ENCODE data around the gene RAD9A. TPM values are rescaled to one million over a fixed set of nuclear protein-coding genes. Genes with fewer than 3 reads are reported as not detected.

Gene RAD9A
- total RNA-seq, 1 donor from 2014 or later = 47.7 TPM

DNA sequence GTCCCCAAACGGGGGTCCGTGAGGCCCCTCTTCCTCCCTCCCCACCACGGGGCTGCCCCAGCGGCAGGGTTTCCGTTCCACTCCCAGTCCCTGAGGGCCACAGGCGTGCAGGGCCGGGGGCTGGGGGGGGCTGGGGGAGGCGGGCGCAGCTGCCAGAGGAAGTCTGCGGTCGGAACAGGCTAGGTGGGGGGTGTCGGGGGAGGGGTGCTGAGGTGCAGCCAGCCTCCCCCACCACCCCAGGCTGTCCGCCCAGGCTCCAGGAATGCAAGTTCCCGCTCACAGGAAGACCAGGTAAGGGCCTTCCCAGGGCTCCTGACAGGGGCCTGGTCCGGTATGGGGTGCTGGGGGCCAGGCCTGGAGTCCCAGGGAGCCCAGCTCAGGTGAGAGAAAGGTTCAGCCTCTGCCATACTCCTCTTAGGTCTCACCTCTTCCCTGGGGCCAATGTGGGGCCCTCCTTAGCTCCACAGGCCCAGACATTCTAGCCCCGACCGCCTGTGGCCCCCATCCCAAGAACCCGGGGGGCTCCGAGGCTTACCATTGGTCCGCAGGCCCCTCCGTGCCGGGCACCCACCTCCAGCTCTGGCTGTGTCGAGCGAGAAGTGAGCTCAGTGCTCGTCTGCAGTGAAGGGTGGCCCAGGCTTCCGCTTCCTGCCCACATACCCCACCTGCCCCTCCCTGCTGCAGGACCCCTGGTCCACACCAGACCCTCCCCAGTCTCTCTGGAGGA lies 45.5 kb downstream of the RAD9A start, which contains the start of gene PTPRCAP:
PTPRCAP (minus strand) TSS at position 601 of the 727 bp plus-strand sequence; CDS start at position 538, 63 bp downstream.
- intact Hi-C loops (cut with micrococcal nuclease) = loop anchor here (1.0 kb wide), 3 partner anchors 27 to 69 kb away; no protein-coding TSS in a partner anchor

DNA sequence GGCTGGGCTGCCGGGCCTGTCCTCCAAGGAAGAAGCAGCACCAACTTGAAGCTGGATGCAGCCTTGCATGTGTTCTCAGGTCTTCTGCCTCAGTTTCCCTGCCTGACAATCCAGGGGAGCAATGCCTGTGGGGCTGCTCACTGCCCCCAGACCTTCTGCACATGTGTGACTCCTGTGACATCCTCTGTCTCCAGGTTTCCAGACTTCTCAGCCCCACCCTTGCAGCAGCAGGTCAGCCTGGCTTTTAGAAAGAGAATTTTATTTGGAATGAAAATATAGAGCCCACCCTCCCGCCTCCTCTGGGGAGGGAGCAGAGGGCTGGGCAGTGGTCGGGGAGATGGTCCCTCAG lies 46.0 kb downstream of the RAD9A start:
- intact Hi-C loops (cut with micrococcal nuclease) = loop anchor here (1.0 to 2.0 kb wide), 6 partner anchors 9 to 69 kb away; partner anchors contain the start of gene TMEM134

DNA sequence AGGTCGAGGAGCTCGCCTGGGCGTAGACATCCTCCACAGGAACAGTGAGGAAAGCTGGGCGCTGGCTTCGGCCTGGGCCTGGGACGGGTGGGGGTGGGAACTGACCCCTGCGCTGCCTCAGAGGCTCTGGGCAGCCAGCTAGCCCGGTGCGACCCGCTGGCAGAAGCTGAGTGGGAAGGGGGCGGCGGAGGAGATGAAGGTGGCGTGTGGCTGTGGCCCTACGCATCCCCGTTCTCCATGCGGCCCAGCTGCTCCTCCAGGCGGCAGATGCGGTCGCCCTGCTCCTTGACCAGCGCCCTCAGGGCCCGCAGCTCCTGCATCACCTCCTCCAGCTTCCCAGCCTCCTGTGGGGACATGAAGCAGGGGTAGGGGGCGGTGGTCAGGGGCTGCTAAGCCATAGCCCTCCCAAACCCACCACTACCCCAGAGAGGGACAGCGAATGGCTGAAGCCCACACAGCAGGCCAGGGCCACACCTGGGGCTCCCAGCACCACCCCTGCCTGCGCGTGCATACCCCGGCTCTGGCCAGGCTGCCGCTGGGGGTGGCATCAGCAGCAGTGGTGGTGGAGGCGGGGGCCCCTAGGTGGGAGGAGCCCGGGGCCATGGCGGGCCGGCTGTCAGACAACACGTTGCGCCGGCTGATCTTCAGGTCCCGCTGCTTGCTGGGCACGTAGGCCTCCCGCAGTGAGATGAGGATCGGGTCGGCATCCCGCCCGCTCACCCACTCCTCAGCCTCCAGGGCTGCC lies 46.5 kb downstream of the RAD9A start:
- intact Hi-C loops (cut with micrococcal nuclease) = loop anchor here (1.0 to 2.0 kb wide), 3 partner anchors 8 to 46 kb away; partner anchors contain the start of gene TMEM134

DNA sequence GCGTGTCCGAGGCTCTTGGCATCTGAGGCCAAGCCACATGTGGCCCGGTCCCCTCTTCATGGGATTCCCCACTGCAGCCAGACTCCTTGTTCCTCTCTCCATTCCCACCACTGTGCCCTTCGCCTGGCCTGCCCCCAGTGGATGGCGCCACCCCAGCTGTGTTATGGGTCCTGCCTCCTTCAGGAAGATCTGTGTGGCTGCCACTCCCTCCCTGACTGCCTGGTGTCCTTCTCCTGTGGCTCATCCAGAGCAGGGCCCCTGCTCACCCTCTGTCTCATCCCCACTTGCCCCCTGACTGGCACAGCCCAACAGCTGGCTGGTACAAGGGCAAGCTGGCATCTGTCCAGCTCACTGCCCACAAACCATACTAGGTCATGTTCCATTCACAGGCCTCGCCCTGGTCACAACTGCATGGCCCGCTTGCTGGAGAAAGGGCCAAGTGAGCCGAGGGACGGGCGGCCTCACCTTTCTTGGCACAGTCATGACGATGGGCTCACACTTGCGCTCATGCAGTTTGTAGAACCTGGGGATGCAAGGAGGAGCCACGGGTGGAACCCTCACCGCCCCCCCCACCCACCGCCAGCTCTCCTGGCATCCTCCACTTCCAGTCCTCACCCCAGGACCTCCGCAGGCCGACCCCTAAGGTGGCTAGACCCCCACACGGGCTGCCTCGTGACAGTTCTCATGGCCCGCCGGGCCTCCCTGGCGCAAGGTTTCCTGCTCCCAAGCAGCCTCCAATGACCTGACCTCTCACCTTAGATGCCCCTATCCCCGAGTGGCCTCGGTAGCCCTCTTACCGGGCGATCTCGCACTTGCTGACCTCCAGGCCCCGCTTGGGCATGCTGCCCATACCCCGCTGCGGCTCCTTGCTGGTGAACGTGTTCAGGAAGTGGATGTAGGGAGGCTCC lies 47.8 kb downstream of the RAD9A start:
- intact Hi-C loops (cut with micrococcal nuclease) = loop anchor here (1.0 to 2.0 kb wide), 2 partner anchors 45 to 167 kb away; partner anchors contain the start of gene NDUFV1

DNA sequence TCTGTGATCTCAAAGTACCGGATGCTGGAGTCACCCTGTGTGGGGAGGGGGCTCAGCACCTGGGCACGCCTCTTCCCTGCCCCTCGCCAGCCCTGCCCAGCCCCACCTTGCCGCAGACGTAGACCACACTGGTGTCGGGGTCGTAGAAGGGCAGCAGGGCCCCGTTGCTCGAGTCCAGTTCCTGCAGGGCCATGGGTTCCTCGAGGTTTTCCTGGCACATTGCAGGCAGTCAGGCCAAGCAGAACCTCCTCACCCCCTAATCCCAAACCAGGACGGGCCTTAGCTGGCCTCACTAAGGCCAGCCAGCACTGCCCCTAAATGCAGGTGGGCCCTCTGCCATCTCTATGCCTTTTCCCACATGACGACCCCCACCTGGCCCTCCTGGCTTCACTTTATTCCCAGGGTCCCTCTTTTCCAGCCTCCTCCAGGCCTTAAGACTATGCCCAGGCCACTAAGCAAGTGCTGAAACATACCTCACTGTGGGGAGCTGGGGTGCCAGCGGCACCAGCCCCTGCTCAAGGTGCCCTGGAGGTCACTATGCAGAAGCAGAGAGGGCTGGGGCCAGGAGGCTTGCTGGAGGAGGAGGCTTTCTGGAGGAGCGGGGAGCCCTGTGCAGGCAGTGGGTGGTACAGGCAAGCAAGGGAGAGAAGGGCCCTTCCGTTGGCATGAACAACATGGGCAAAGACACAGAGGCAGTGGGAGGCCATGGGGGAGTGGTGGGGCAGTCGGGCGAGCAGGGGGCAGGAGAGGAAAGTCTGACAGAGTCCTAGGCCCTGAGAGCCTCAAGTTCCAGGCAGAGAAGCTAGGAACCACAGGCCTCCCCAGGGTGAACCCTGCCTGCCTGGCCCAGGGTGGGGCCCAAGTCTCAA lies 48.7 kb downstream of the RAD9A start:
- intact Hi-C loops (cut with micrococcal nuclease) = no loop called here

DNA sequence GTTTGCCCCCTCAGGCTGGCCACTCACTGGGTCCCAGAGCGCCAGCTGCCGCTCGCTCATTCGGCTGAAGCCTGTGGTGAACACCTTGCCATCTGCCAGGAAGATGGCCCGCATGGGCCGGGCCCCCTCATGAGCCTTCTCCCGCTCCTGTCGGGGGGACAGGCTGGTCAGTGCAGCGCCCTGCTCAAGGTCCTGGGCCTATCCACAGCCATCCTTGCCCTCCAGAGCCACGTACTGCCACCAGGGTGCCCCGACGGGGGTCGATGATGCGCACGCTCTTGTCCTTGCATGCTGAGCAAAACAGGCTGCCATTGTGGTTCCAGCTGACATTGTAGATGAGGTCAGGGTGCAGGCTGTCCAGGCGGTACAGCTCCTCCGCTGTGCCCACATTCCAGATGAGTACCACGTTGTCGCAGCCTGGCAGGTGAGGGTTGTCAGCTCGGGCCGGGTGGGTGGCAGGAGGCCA lies 49.3 kb downstream of the RAD9A start:
- intact Hi-C loops (cut with micrococcal nuclease) = no loop called here

DNA sequence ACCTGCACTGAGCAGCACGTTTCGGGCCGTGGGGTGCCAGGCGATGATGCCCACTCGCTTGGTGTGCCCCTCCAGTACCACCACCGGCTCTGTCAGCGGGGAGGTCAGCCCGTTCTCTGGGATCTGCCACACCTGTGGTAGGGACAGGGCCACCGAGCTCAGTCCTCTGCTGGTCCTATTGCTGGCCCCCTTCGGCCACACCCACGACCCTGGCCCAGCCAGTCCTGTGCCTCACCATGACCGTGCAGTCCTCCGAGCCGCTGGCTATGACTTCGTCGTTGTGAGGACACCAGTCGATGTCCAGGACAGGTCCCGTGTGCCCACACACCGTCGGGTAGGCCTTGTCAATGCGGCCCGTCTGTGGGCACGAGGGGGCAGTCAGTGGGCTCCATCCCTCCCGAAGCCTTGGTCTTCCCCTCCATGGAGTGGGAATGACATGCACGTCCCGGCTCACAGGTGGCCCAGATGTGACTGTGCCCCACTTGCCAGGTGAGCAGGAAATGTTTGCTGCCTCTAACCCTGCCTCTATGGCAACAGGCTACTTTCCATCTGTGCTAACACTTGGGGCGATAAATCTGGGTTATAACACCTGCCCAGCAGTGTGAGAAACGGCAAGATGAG lies 50.1 kb downstream of the RAD9A start:
- intact Hi-C loops (cut with micrococcal nuclease) = no loop called here

DNA sequence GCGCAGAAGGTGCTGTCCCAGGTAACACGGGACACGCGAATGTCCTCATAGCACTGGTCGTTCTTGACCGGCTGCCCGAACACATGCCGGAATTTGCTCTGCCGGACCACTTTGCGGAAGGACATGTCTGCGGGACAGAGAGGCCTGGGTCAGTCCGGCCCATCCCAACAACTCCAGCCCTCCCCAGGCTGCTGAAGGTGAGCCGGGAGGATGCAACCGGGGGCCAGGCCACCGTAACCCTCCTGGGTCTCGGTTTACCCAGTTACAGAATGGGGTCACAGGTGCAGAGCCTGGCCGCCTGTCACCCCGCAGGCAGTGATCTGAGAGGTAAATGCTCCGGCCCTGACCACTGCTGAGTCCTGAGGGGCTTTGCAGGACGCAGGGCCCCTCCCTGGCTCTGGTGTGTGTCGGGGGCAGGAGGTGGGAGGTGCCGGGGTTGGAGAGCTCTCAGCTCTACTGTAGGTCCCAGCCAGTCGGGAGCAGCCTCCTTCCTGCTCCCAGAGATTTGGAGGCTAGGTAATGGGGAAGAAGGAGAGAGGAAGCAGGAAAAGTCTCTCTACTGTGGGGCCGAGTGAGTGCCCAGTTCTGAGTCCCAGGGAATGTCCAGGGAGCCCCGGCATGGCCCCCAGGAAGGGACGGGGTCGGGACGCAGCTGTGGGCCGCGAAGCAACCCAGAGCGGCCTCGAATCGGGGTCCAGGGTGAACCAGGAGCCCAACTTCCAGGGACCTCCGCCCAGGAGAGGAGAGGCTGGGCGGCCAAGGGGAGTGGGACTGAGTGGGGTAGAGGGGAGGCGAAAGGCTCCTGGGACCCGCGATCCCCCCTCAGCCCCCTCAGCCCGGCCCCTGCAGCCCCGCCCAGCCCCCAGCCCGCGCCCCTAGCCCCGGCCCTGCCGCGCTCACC lies 51.0 kb downstream of the RAD9A start:
- intact Hi-C loops (cut with micrococcal nuclease) = no loop called here

DNA sequence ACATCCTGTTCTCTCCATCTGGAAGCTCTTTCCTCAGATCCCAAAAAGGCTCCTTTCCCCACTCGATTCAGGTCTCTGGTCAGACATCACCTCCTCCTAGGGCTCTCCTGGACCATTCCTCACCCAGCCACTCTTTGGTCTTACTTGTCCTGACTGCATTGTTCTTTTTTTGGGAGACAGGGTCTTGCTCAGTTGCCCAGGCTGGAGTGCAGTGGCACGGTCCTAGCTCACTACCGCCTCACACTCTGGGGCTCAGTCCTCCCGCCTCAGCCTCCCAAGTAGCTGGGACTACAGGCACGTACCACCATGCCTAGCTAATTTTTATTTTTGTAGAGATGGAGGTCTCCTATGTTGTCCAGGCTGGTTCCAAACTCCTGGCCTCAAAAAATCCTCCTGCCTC lies 53.7 kb downstream of the RAD9A start:
- intact Hi-C loops (cut with micrococcal nuclease) = no loop called here

Other genes with a start within 250 kb of the RAD9A start
- gene GRK2, start 125.5 kb upstream of the RAD9A start, total RNA-seq = 351 and 369 TPM in 2 replicates
- gene ANKRD13D, start 102.7 kb upstream of the RAD9A start, total RNA-seq = 198 and 200 TPM in 2 replicates
- 13.0 and 17.3 TPM in 2 replicates for gene SSH3, start 88.5 kb upstream of the RAD9A start, total RNA-seq
- gene POLD4, start 38.4 kb upstream of the RAD9A start, total RNA-seq = 58.8 and 62.1 TPM in 2 replicates
- gene CLCF1, start 18.4 kb upstream of the RAD9A start, total RNA-seq = 0.15 and 0.29 TPM in 2 replicates
- 347 and 352 TPM in 2 replicates for gene PPP1CA, start 9.9 kb downstream of the RAD9A start, total RNA-seq
- 312 and 319 TPM in 2 replicates for gene TBC1D10C, start 12.1 kb downstream of the RAD9A start, total RNA-seq
- gene CARNS1, start 23.7 kb downstream of the RAD9A start, total RNA-seq = 0.47 and 0.66 TPM in 2 replicates
- gene RPS6KB2, start 36.5 kb downstream of the RAD9A start, total RNA-seq = 63.7 and 69.5 TPM in 2 replicates
- 406 and 428 TPM in 2 replicates for gene PTPRCAP, start 45.7 kb downstream of the RAD9A start, total RNA-seq
- 242 and 243 TPM in 2 replicates for gene CORO1B, start 51.5 kb downstream of the RAD9A start, total RNA-seq
- not detected in 2 replicates for gene GPR152, start 60.7 kb downstream of the RAD9A start, total RNA-seq
- 3.6 and 4.2 TPM in 2 replicates for gene CABP4, start 63.4 kb downstream of the RAD9A start, total RNA-seq
- gene TMEM134, start 77.3 kb downstream of the RAD9A start, total RNA-seq = 40.5 and 43.9 TPM in 2 replicates
- gene AIP, start 91.0 kb downstream of the RAD9A start, total RNA-seq = 149 and 163 TPM in 2 replicates
- gene PITPNM1, start 113.4 kb downstream of the RAD9A start, total RNA-seq = 118 and 119 TPM in 2 replicates
- gene CDK2AP2, start 116.2 kb downstream of the RAD9A start, total RNA-seq = 189 and 191 TPM in 2 replicates
- gene CABP2, start 131.5 kb downstream of the RAD9A start, total RNA-seq = not detected in 2 replicates
- gene GSTP1, start 191.8 kb downstream of the RAD9A start, total RNA-seq = 262 TPM in 2 replicates
- gene NDUFV1, start 214.9 kb downstream of the RAD9A start, total RNA-seq = 244 and 258 TPM in 2 replicates
- gene NUDT8, start 238.0 kb downstream of the RAD9A start, total RNA-seq = 6.5 and 6.7 TPM in 2 replicates
- not detected in 2 replicates for gene TBX10, start 247.8 kb downstream of the RAD9A start, total RNA-seq